H9 (cell line): ENCODE results near the gene MTOR. TPM values are rescaled to one million over a fixed set of nuclear protein-coding genes. Genes with fewer than 3 reads are reported as not detected.

Experiments used
- DNase-seq: peaks from one replicate; pipeline ENCODE4 v3.0.0-alpha.2; 2017
- H2AFZ ChIP-seq: one replicate; pipeline ENCODE4 v1.6.1; 2013; ENCODE audit warnings: mild to moderate bottlenecking, low read length, control low read depth, moderate library complexity
- H2AK5ac ChIP-seq: 2 replicates; pipeline ENCODE4 v1.6.1; 2013; ENCODE audit warnings: low read length, control low read depth, mixed read lengths; ENCODE audit not compliant: insufficient read length
- H2BK120ac ChIP-seq: one replicate; pipeline ENCODE4 v1.6.1; 2013; ENCODE audit warnings: low read depth, mild to moderate bottlenecking, low read length, control low read depth, inconsistent platforms; ENCODE audit not compliant: poor library complexity, severe bottlenecking
- H2BK12ac ChIP-seq: 2 replicates; pipeline ENCODE4 v1.6.1; 2013; ENCODE audit warnings: low read length, control low read depth, mixed read lengths, low read depth; ENCODE audit not compliant: insufficient read length
- H2BK15ac ChIP-seq: 2 replicates; pipeline ENCODE4 v1.6.1; 2013; ENCODE audit warnings: low read depth, low read length, control low read depth
- H2BK20ac ChIP-seq: one replicate; pipeline ENCODE4 v1.6.1; 2013; ENCODE audit warnings: low read depth, mild to moderate bottlenecking, low read length, control low read depth, inconsistent platforms; ENCODE audit not compliant: poor library complexity, severe bottlenecking
- H2BK5ac ChIP-seq: 2 replicates; pipeline ENCODE4 v1.6.1; 2013; ENCODE audit warnings: low read length, control low read depth, mixed read lengths; ENCODE audit not compliant: insufficient read length
- H3K14ac ChIP-seq: 2 replicates; pipeline ENCODE4 v1.6.1; 2013; ENCODE audit warnings: low read length, control low read depth; ENCODE audit not compliant: insufficient read depth
- H3K18ac ChIP-seq: 2 replicates; pipeline ENCODE4 v1.6.1; 2013; ENCODE audit warnings: low read depth, mild to moderate bottlenecking, mixed read lengths, low read length, control low read depth; ENCODE audit not compliant: insufficient read length
- H3K23ac ChIP-seq: 2 replicates; pipeline ENCODE4 v1.6.1; 2013; ENCODE audit warnings: low read length, control low read depth, mixed read lengths, low read depth; ENCODE audit not compliant: insufficient read length
- H3K23me2 ChIP-seq: 2 replicates; pipeline ENCODE4 v1.6.1; 2013; ENCODE audit warnings: low read depth, mild to moderate bottlenecking, mixed read lengths, low read length, control low read depth; ENCODE audit not compliant: insufficient read length, poor library complexity, severe bottlenecking
- H3K27ac ChIP-seq: 2 replicates; pipeline ENCODE4 v1.5.1; 2013; ENCODE audit warnings: low read length, control low read depth, mixed read lengths, low read depth; ENCODE audit not compliant: insufficient read length
- H3K27me3 ChIP-seq: 2 replicates; pipeline ENCODE4 v1.6.1; 2013; ENCODE audit warnings: low read length, control low read depth, inconsistent platforms; ENCODE audit not compliant: insufficient read depth
- H3K4ac ChIP-seq: 2 replicates; pipeline ENCODE4 v1.6.1; 2013; ENCODE audit warnings: low read depth, mild to moderate bottlenecking, control low read depth, inconsistent platforms, low read length, moderate library complexity
- H3K4me1 ChIP-seq: 2 replicates; pipeline ENCODE4 v1.6.1; 2013; ENCODE audit warnings: low read length, control low read depth, inconsistent platforms; ENCODE audit not compliant: insufficient read depth
- H3K4me2 ChIP-seq: 2 replicates; pipeline ENCODE4 v1.6.1; 2013; ENCODE audit warnings: low read length, control low read depth, mixed read lengths; ENCODE audit not compliant: insufficient read length, insufficient read depth
- H3K56ac ChIP-seq: 2 replicates; pipeline ENCODE4 v1.6.1; 2013; ENCODE audit warnings: low read depth, mild to moderate bottlenecking, mixed read lengths, low read length, control low read depth; ENCODE audit not compliant: insufficient read length
- H3K79me1 ChIP-seq: 2 replicates; pipeline ENCODE4 v1.6.1; 2013; ENCODE audit warnings: low read depth, mild to moderate bottlenecking, moderate library complexity, low read length, control low read depth, inconsistent platforms; ENCODE audit not compliant: insufficient read depth, poor library complexity, severe bottlenecking
- H3K79me2 ChIP-seq: 2 replicates; pipeline ENCODE4 v1.6.1; 2013; ENCODE audit warnings: low read length, control low read depth, inconsistent platforms; ENCODE audit not compliant: insufficient read depth
- H3K9ac ChIP-seq: 2 replicates; pipeline ENCODE4 v1.6.1; 2013; ENCODE audit warnings: low read length, control low read depth, mixed read lengths; ENCODE audit not compliant: insufficient read length; ENCODE audit errors: extremely low read depth
- H3K9me3 ChIP-seq: one replicate; pipeline ENCODE4 v1.6.1; 2013; ENCODE audit warnings: low read depth, low read length, inconsistent platforms; ENCODE audit not compliant: control insufficient read depth
- H3T11ph ChIP-seq: one replicate; pipeline ENCODE4 v1.6.1; 2013; ENCODE audit warnings: mild to moderate bottlenecking, low read length, control low read depth, inconsistent platforms
- H4K20me1 ChIP-seq: one replicate; pipeline ENCODE4 v1.6.1; 2013; ENCODE audit not compliant: control insufficient read depth, insufficient read length, insufficient read depth
- H4K5ac ChIP-seq: 2 replicates; pipeline ENCODE4 v1.6.1; 2013; ENCODE audit warnings: low read depth, mild to moderate bottlenecking, mixed read lengths, low read length, control low read depth; ENCODE audit not compliant: insufficient read length
- H4K8ac ChIP-seq: replicated peaks from 2 replicates; pipeline ENCODE4 v1.6.1; 2013; ENCODE audit warnings: low read length, control low read depth, mixed read lengths, low read depth; ENCODE audit not compliant: insufficient read length
- H4K91ac ChIP-seq: 2 replicates; pipeline ENCODE4 v1.6.1; 2013; ENCODE audit warnings: low read depth, mild to moderate bottlenecking, moderate library complexity, mixed read lengths, low read length, control low read depth; ENCODE audit not compliant: insufficient read length
- H3K27ac Mint-ChIP-seq, 3 experiments: 2 replicates in 2 of 3; 3 replicates in 1 of 3; pipeline ENCODE4 v1.8.0; 2020 to 2021; ENCODE audit warnings: mixed read lengths in 3 of 3, mild to moderate bottlenecking in 1 of 3, moderate library complexity in 1 of 3
- H3K27me3 Mint-ChIP-seq: 2 replicates; pipeline ENCODE4 v1.8.0; 2021; ENCODE audit warnings: low read depth, mild to moderate bottlenecking, moderate library complexity, mixed read lengths
- H3K36me3 Mint-ChIP-seq, 3 experiments: 2 replicates in 2 of 3; 3 replicates in 1 of 3; pipeline ENCODE4 v1.8.0; 2020 to 2021; ENCODE audit warnings: low read depth in 3 of 3, mixed read lengths in 3 of 3; ENCODE audit not compliant: insufficient read depth in 1 of 3
- H3K4me1 Mint-ChIP-seq, 2 experiments: 2 replicates each; pipeline ENCODE4 v1.8.0; 2020; ENCODE audit warnings: mixed read lengths in 2 of 2
- H3K4me3 Mint-ChIP-seq, 2 experiments: 2 replicates in 1 of 2; 3 replicates in 1 of 2; pipeline ENCODE4 v1.8.0; 2020 to 2021; ENCODE audit warnings: mild to moderate bottlenecking in 2 of 2, mixed read lengths in 2 of 2, moderate library complexity in 1 of 2
- H3K9me3 Mint-ChIP-seq, 2 experiments: 2 replicates in 1 of 2; 3 replicates in 1 of 2; pipeline ENCODE4 v1.8.0; 2020; ENCODE audit warnings: mild to moderate bottlenecking in 2 of 2, mixed read lengths in 2 of 2, moderate library complexity in 1 of 2
- CTCF ChIP-seq: fragments of 200-600 bp; sonication (generic); conservative IDR thresholded peaks from 3 replicates; pipeline ENCODE4 v1.8.0; 2021; ENCODE audit warnings: antibody characterized with exemption, mild to moderate bottlenecking
- WGBS: extraction: QIAGEN DNeasy Blood & Tissue Kit; methylation state at CpG from one replicate; pipeline ENCODE4 v1.1.7; 2013; ENCODE audit warnings: missing lambda C conversion rate, low lambda C conversion rate, mixed read lengths; ENCODE audit not compliant: insufficient read length; ENCODE audit errors: extremely low coverage; 5-methylcytosine and 5-hydroxymethylcytosine counted together
- total RNA-seq: library from RNA; stranded (reverse); gene quantifications from 2 replicates; pipeline ENCODE4 v1.2.1, GENCODE V29; 2021

MTOR gene
- total RNA-seq, 1 experiment from 2014 or later = 67.5 TPM

- TF ChIP-seq CTCF = no peak
- no peak overlapping the region for H3T11ph ChIP-seq
- H2BK20ac ChIP-seq = no peak overlapping the region
- no CpG with 5 or more reads among the region's 3 CpGs for WGBS
- no peak overlapping the region for H3K4ac ChIP-seq
- Mint-ChIP-seq H3K9me3 (no peaks in the 10 kb centered on the region), H3K4me1 (no peaks in the 10 kb centered on the region), H3K4me3 (no peak overlapping the region), H3K27me3 (no peaks in the 10 kb centered on the region), H3K36me3 (peaks cover 6 to 58% (median 39%) of the 10 kb centered on the region in 3 experiments; a peak in 6 of 7 replicates), H3K27ac (no peak overlapping the region; a peak in 1 of 7 replicates)
- H2BK15ac ChIP-seq = no peak overlapping the region
- no peak for DNase-seq
- H3K23me2 ChIP-seq = no peaks in the 10 kb centered on the region
- no peak overlapping the region for H4K91ac ChIP-seq
- H4K20me1 ChIP-seq = no peaks in the 10 kb centered on the region
- H3K79me1 ChIP-seq = no peaks in the 10 kb centered on the region
- no peak overlapping the region for H3K14ac ChIP-seq
- no peak overlapping the region for H3K23ac ChIP-seq
- no peaks in the 10 kb centered on the region for H3K4me1 ChIP-seq
- H2BK5ac ChIP-seq = no peak overlapping the region
- no peak overlapping the region for H2AK5ac ChIP-seq
- H2BK12ac ChIP-seq = no peak overlapping the region
- H3K18ac ChIP-seq = no peak overlapping the region
- H4K5ac ChIP-seq = no peak overlapping the region
- no peaks in the 10 kb centered on the region for H3K9me3 ChIP-seq
- no peak overlapping the region for H4K8ac ChIP-seq
- no peaks in the 10 kb centered on the region; the same call in 1 of the 2 replicates for H3K27me3 ChIP-seq
- no peak overlapping the region for H3K56ac ChIP-seq
- no peak overlapping the region for H2BK120ac ChIP-seq
- no peaks in the 10 kb centered on the region for H3K79me2 ChIP-seq
- H3K4me2 ChIP-seq = no peak overlapping the region
- no peak overlapping the region for H3K9ac ChIP-seq
- no peak overlapping the region for H2AFZ ChIP-seq
- no peak overlapping the region for H3K27ac ChIP-seq
Observed at GRCh38 chr1:11138952-11139351, 123.4 kb downstream of the MTOR start.
